HL-60 (cell line): ENCODE data around the gene GALNT4.

ENCODE experiments used
- DNase-seq, 2 experiments: peaks; one replicate each; pipeline ENCODE4 v3.0.0-alpha.2; 2010 to 2020; ENCODE audit warnings: low read depth in 1 of 2, low spot score in 1 of 2
- H3K27ac ChIP-seq: fragments of 250-450 bp; sonication (Bioruptor Pico); replicated peaks from 2 replicates; pipeline ENCODE4 v1.5.1; 2020; ENCODE audit warnings: mild to moderate bottlenecking, moderate library complexity
- H3K27me3 ChIP-seq: fragments of 250-450 bp; sonication (Bioruptor Pico); 2 replicates; pipeline ENCODE4 v1.5.1; 2021; ENCODE audit warnings: mild to moderate bottlenecking, moderate library complexity; ENCODE audit not compliant: insufficient read depth, poor library complexity, severe bottlenecking
- H3K4me3 ChIP-seq: replicated peaks from 2 replicates; pipeline ENCODE4 v1.5.1; 2011; ENCODE audit warnings: mild to moderate bottlenecking, control low read depth, low read length; ENCODE audit not compliant: insufficient read depth
- GABPA ChIP-seq: IDR thresholded peaks from 2 replicates; pipeline ENCODE4 v1.6.1; 2012; ENCODE audit warnings: low read depth
- POLR2AphosphoS5 ChIP-seq: IDR thresholded peaks from 2 replicates; pipeline ENCODE4 v1.6.1; 2012; ENCODE audit warnings: low read depth
- SPI1 ChIP-seq: IDR thresholded peaks from 2 replicates; pipeline ENCODE4 v1.6.1; 2012; ENCODE audit warnings: low read depth, mild to moderate bottlenecking, borderline replicate concordance
- TF ChIP-seq, protein P1 (sequence below): IDR thresholded peaks from one replicate; pipeline ENCODE4 v1.5.1; 2011; ENCODE audit warnings: low read length, control low read depth, inconsistent platforms; ENCODE audit not compliant: insufficient read depth
- TF ChIP-seq, protein P2 (sequence below): IDR thresholded peaks from 2 replicates; pipeline ENCODE4 v1.6.1; 2012; ENCODE audit warnings: low read depth; ENCODE audit not compliant: insufficient replicate concordance

The GALNT4 gene

DNA sequence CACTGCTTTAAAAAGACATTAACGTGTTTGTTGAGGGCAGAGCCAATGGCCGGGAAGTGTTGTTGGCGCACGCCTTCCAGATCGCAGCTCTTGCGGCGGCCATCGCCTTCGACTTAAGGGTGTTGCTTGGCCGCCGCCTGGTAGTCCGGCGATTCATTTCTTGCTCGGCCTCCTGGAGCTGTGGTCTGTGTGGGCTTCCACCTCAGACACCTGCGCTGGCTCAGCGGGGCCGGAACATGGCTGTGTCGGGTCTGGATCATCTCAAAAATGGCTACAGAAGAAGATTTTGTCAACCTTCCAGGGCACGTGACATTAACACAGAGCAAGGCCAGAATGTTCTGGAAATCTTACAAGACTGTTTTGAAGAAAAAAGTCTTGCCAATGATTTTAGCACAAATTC lies 24.7 kb downstream of the GALNT4 start:
- no peak overlapping the region for H3K27ac ChIP-seq
- no peak for TF ChIP-seq POLR2AphosphoS5
- no peak for TF ChIP-seq SPI1
- TF ChIP-seq, protein P1, sequence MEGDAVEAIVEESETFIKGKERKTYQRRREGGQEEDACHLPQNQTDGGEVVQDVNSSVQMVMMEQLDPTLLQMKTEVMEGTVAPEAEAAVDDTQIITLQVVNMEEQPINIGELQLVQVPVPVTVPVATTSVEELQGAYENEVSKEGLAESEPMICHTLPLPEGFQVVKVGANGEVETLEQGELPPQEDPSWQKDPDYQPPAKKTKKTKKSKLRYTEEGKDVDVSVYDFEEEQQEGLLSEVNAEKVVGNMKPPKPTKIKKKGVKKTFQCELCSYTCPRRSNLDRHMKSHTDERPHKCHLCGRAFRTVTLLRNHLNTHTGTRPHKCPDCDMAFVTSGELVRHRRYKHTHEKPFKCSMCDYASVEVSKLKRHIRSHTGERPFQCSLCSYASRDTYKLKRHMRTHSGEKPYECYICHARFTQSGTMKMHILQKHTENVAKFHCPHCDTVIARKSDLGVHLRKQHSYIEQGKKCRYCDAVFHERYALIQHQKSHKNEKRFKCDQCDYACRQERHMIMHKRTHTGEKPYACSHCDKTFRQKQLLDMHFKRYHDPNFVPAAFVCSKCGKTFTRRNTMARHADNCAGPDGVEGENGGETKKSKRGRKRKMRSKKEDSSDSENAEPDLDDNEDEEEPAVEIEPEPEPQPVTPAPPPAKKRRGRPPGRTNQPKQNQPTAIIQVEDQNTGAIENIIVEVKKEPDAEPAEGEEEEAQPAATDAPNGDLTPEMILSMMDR: no peak
- no peak for TF ChIP-seq GABPA
- TF ChIP-seq, protein P2, sequence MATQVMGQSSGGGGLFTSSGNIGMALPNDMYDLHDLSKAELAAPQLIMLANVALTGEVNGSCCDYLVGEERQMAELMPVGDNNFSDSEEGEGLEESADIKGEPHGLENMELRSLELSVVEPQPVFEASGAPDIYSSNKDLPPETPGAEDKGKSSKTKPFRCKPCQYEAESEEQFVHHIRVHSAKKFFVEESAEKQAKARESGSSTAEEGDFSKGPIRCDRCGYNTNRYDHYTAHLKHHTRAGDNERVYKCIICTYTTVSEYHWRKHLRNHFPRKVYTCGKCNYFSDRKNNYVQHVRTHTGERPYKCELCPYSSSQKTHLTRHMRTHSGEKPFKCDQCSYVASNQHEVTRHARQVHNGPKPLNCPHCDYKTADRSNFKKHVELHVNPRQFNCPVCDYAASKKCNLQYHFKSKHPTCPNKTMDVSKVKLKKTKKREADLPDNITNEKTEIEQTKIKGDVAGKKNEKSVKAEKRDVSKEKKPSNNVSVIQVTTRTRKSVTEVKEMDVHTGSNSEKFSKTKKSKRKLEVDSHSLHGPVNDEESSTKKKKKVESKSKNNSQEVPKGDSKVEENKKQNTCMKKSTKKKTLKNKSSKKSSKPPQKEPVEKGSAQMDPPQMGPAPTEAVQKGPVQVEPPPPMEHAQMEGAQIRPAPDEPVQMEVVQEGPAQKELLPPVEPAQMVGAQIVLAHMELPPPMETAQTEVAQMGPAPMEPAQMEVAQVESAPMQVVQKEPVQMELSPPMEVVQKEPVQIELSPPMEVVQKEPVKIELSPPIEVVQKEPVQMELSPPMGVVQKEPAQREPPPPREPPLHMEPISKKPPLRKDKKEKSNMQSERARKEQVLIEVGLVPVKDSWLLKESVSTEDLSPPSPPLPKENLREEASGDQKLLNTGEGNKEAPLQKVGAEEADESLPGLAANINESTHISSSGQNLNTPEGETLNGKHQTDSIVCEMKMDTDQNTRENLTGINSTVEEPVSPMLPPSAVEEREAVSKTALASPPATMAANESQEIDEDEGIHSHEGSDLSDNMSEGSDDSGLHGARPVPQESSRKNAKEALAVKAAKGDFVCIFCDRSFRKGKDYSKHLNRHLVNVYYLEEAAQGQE: no peak

DNA sequence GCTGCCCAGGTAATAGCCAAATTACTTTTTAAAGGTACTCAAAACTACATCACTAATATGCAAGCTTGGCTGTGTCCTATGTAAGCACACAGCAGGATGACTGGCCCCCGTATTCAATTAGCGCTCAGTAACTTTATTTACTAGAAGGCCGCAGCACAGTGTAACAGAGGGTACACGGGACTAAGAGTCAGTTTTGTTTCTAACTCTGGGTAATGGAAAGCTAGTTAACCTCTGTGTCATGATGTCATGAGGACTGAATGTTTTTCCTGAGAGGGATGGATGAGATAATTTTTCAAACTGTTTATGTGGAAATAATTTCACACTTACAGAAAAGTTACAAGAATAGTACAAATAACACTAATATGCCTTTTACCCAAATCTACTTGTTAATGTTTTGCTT lies 27.1 kb downstream of the GALNT4 start:
- Histone ChIP-seq H3K4me3 (no peak overlapping the region), H3K27ac (no peak overlapping the region), H3K27me3 (no peaks in the 10 kb centered on the region)
- no peak for DNase-seq
- TF ChIP-seq, protein P1: no peak
- TF ChIP-seq SPI1: no peak
- TF ChIP-seq POLR2AphosphoS5: no peak
- TF ChIP-seq GABPA: no peak
- TF ChIP-seq, protein P2: no peak

More for the DNA sequence above, 24.7 kb downstream of the GALNT4 start:
- no peak overlapping the region for H3K4me3 ChIP-seq
- DNase-seq: no peak
- no peaks in the 10 kb centered on the region for H3K27me3 ChIP-seq

DNA sequence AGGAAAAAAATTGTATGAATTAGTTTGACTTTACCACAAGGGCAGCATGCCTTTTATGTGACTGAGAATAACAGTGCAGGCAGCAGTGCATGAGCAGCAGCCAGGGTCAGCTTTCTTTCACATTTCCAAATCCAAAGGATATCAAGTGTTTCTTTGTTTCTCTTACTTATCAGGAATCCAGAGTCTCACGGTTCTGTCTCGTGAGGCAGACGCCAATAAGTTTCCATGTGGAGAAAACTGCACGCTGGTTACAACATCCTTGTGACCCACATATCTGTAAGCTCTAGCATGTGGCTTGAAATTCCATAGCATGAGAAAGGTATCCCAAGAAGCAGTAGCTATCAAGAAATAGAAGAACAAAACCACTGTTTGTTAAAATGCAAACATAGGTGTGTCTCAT lies 27.6 kb downstream of the GALNT4 start:
- Histone ChIP-seq H3K27me3 (no peaks in the 10 kb centered on the region), H3K4me3 (no peak overlapping the region), H3K27ac (no peak overlapping the region)
- no peak for DNase-seq
- TF ChIP-seq SPI1: no peak
- TF ChIP-seq, protein P1: no peak
- TF ChIP-seq GABPA: no peak
- no peak for TF ChIP-seq POLR2AphosphoS5
- TF ChIP-seq, protein P2: no peak
